ENCODE measurements around the gene ZNF479.
"Not testable (repeated sequence)": the region's sequence is repeated elsewhere in the genome, so short reads cannot be mapped to it uniquely, and the experiment has no call there.

Gene ZNF479
- total RNA-seq = 0 reads per million in 9 experiments

DNA sequence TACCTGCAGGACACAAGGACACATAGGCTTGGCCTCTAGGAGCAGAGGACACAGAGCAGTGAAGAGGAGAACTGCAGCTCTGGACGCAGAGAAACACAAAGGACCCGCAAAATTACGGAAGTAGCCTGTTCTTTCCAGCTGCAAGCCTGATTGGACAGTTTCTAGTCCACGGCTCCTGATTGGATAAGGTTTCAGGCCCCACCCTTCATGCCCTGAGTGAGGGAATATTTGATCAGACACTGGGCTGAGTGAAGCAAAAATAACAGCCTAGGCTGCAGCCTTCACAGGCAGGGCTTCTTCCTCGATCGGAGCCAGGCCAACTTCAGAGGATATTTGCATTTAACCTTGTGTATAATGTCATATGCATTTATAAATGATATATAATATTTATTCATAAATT, at the start of gene ZNF479:
ZNF479 (minus strand) TSS at position 101 of the 400 bp plus-strand sequence. CDS start 112 bp downstream, outside the sequence.
- H3K4me1 Mint-ChIP-seq (ENCODE audit: low read depth in 2 of 2); H3K27ac Mint-ChIP-seq; H3K36me3 Mint-ChIP-seq (ENCODE audit: insufficient read depth); DNase-seq; ATAC-seq (replicated peaks); H3K4me3 Mint-ChIP-seq; H3K27me3 Mint-ChIP-seq; H3K9me3 Mint-ChIP-seq: not testable (repeated sequence)

DNA sequence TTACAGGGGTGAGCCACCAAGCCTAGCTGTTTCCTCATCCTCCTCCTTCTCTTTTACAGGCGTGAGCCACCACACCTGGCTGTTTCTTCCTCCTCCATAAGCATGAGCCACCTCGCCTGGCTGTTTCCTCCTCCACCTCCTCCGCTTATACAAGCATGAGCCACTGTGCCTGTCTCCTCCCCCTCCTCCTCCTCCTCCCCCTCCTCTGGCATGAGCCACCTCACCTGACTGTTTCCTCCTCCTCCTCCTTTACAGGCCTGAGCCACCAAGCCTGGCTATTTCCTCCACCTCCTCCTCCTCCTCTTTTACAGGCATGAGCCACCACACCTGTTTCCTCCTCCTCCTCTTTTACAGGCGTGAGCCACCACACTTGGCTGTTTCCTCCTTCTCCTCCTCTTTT, 49.8 kb upstream of the ZNF479 start:
- H3K4me1 Mint-ChIP-seq (ENCODE audit: low read depth in 2 of 2) = no peaks in the 10 kb centered on the region
- peaks cover 15% of the 10 kb centered on the region in 2 donors for H3K9me3 Mint-ChIP-seq
- DNase-seq = no peak
- H3K4me3 Mint-ChIP-seq = no peak overlapping the region
- ATAC-seq (replicated peaks) = no peak
- no peaks in the 10 kb centered on the region for H3K27me3 Mint-ChIP-seq
- H3K36me3 Mint-ChIP-seq (ENCODE audit: insufficient read depth) = no peaks in the 10 kb centered on the region
- H3K27ac Mint-ChIP-seq = no peak overlapping the region

DNA sequence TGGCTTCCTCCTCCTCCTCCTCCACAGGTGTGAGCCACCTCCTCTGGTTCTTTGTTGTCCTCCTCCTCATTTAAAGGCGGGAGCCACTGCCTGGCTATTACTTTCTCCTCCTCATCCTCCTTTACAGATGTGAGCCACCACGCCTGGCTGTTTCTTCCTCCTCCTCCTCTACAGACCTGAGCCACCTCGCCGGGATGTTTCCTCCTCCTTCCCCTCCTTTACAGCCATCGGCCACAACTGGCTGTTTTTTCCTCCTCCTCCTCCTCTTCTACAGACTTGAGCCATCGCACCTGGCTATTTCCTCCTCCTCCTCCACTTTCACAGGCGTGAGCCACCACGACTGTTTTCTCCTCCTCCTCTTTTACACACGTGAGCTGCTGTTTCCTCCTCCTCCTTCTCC, 49.0 kb upstream of the ZNF479 start:
- ATAC-seq (replicated peaks) (no peak), DNase-seq (no peak)
- Mint-ChIP-seq H3K9me3 (peaks cover 12 to 15% of the 10 kb centered on the region in 2 donors), H3K27me3 (no peaks in the 10 kb centered on the region), H3K4me1 (ENCODE audit: low read depth in 2 of 2) (no peaks in the 10 kb centered on the region), H3K36me3 (ENCODE audit: insufficient read depth) (no peaks in the 10 kb centered on the region), H3K27ac (no peak overlapping the region), H3K4me3 (no peak overlapping the region)

DNA sequence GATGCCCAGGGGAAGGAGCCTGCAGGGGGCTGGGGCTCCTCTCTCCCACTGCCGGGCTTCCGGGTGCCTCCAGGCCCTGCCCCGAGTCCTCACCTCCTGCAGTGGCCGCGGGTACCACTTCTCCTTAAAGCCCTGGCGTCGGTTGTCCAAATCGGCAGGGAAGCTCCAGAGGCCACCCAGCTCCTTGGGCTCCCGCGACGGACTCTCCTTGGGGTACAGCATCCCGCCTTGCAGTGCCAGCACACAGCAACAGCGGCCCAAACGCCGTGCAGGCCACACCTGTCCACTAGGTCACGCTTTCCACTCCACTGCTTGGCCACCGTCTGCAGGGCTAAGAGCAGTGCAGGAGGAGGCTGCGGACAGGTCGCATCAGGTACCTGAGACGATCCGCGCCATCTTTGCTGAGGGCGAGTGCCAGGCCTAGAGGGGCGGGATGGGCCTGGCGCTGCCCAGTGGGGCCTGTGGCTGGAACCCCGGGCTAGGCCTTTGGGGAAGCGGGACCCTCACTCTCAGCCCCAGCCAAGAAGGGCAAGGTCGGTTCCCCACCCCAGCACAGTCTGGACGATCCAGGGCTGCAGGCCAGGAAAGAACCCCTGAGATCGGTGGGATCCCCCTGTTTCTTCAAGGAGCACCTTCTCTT, 47.7 kb upstream of the ZNF479 start:
- Mint-ChIP-seq H3K9me3 (peaks cover 12 to 15% of the 10 kb centered on the region in 2 donors), H3K27ac (no peak overlapping the region), H3K27me3 (no peaks in the 10 kb centered on the region), H3K4me3 (no peak overlapping the region), H3K4me1 (ENCODE audit: low read depth in 2 of 2) (no peaks in the 10 kb centered on the region), H3K36me3 (ENCODE audit: insufficient read depth) (no peaks in the 10 kb centered on the region)
- DNase-seq (no peak), ATAC-seq (replicated peaks) (no peak)

DNA sequence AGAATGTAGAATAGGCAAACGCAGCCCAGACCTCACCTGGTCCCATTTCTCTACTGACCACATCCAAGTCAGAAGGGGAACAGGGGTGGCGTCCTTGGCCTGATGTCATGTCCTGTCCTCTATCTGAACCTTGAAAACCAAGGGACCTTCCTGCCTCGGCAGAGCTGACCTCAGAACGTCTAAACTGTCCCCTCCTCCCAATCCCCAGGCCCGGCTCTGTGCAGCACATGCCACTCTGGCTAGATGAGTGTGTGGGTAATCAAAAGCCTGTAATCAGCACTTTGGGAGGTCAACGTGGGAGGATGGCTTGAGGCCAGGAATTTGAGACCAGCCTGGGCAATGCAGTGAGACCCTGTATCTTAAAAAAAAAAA, 46.5 kb upstream of the ZNF479 start:
- H3K27ac Mint-ChIP-seq = no peak overlapping the region
- peaks cover 12 to 15% of the 10 kb centered on the region in 2 donors for H3K9me3 Mint-ChIP-seq

DNA sequence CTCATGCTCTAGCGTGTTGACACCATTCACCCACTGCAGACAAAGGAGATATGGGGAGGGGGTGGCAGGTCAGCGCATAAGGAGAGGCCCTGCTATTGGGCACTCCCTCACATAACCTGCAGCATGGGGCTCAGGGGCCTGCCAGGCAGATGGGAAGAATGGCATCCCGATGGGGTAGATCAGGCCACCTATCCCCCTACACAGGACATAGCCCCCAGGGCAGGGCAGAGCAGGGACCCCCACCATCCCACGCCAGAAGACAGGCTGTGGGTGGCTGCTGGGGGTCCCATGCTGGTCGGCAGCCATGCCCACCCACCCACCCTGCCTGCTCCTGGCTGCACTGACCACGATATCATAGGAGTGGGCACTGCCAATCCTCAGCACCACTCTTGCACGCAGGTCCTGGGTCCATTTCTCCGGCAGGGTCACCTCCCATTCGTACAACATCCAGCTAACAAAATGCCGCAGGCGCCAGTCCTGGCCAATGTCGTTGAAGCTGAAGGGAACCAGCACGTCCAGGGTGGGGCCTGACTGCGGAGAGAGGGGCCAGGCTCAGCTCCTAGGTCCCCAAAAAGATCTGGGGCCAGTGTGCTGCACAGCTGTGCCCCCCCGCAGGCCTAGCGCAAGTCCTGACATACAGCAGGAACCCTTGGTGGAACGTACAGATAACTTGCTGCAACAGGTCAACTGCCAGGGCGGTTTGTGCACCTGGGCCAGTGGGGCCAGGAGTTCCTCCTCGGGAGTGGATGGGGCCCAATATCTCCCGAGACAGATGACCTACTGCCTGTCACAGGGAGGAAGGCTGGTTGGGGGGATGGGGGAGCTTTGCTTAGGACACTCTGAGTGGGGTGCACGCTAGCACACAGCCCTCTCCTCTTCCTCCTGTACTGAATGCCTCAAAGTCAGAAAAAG, 45.9 kb upstream of the ZNF479 start:
- no peak for ATAC-seq (replicated peaks)
- H3K27ac Mint-ChIP-seq = no peak overlapping the region
- no peak overlapping the region for H3K4me3 Mint-ChIP-seq
- DNase-seq = no peak
- H3K9me3 Mint-ChIP-seq = peaks cover 12 to 15% of the 10 kb centered on the region in 2 donors
- no peaks in the 10 kb centered on the region for H3K27me3 Mint-ChIP-seq
- H3K4me1 Mint-ChIP-seq (ENCODE audit: low read depth in 2 of 2) = no peaks in the 10 kb centered on the region
- no peaks in the 10 kb centered on the region for H3K36me3 Mint-ChIP-seq (ENCODE audit: insufficient read depth)

More for the DNA sequence above, 46.5 kb upstream of the ZNF479 start:
- no peak for DNase-seq
- no peak overlapping the region for H3K4me3 Mint-ChIP-seq
- no peaks in the 10 kb centered on the region for H3K27me3 Mint-ChIP-seq
- no peaks in the 10 kb centered on the region for H3K4me1 Mint-ChIP-seq (ENCODE audit: low read depth in 2 of 2)
- ATAC-seq (replicated peaks) = no peak
- no peaks in the 10 kb centered on the region for H3K36me3 Mint-ChIP-seq (ENCODE audit: insufficient read depth)

DNA sequence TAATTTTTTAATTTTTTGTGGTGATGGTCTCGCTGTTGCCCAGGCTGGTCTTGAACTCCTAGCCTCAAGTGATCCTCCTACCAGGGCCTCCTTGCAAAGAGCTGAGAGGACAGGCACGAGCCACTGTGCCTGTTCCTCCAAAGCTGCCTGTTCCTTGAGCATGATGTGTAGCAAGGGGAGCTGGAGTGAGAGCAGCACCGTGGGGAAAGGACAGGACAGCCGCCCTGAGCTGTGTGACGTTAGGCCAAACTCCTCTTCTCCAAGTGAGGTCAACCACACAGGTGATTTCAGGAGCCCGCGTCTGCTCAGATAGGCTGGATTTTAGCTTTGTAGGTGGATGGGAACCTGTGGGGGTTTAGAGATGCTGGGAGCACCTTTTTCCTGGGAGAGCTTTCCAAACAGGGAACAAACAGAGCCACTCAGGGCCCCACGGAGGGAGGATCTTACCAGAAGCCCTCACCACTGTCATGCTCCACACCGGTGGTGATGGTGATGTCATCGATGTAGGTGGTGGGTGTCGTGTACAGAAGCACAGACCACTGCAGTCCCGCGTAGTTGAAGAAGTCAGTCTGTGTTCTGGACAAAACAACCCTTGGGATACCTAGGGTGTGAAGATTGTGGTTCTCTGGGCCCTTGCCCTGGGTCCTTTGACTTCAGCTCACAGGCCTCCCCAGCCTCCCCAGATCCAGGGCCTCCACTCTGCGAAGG, 44.8 kb upstream of the ZNF479 start:
- DNase-seq (no peak), ATAC-seq (replicated peaks) (no peak)
- no peaks in the 10 kb centered on the region for H3K36me3 Mint-ChIP-seq (ENCODE audit: insufficient read depth)
- H3K9me3 Mint-ChIP-seq = peaks cover 12 to 13% of the 10 kb centered on the region in 2 donors
- no peak overlapping the region for H3K27ac Mint-ChIP-seq
- H3K27me3 Mint-ChIP-seq = no peaks in the 10 kb centered on the region
- H3K4me1 Mint-ChIP-seq (ENCODE audit: low read depth in 2 of 2) = no peaks in the 10 kb centered on the region
- no peak overlapping the region for H3K4me3 Mint-ChIP-seq

DNA sequence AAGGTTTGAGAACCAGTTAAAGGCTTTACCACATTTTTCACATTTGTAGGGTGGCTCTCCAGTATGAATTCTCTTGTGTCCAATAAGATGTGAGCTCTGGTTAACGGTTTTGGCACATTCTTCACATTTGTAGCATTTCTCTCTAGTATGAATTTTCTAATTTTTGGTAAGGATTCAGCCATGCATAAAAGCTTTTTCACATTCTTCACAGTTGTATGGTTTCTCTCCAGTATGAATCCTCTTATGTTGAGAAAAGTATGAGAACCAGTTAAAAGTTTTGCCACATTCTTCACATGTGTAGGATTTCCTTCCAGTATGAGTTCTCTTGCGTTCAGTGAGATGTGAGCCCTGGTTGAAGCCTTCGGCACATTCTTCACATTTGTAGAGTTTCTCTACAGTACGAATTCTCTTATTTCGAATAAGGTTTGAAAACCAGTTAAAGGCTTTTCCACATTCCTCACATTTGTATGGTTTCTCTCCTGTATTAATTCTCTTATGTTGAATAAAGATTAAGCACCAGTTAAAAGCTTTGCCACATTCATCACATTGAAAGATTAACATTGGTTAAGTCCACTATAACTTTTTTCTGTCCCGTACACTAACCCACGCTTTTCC, 33.2 kb upstream of the ZNF479 start:
- no peak overlapping the region for H3K27ac Mint-ChIP-seq
- no peaks in the 10 kb centered on the region for H3K27me3 Mint-ChIP-seq
- ATAC-seq (replicated peaks) (no peak), DNase-seq (no peak)
- H3K4me1 Mint-ChIP-seq (ENCODE audit: low read depth in 2 of 2) = no peaks in the 10 kb centered on the region
- no peak overlapping the region for H3K4me3 Mint-ChIP-seq
- H3K36me3 Mint-ChIP-seq (ENCODE audit: insufficient read depth) = no peaks in the 10 kb centered on the region
- H3K9me3 Mint-ChIP-seq = peaks cover 8 to 9% of the 10 kb centered on the region in 2 donors

DNA sequence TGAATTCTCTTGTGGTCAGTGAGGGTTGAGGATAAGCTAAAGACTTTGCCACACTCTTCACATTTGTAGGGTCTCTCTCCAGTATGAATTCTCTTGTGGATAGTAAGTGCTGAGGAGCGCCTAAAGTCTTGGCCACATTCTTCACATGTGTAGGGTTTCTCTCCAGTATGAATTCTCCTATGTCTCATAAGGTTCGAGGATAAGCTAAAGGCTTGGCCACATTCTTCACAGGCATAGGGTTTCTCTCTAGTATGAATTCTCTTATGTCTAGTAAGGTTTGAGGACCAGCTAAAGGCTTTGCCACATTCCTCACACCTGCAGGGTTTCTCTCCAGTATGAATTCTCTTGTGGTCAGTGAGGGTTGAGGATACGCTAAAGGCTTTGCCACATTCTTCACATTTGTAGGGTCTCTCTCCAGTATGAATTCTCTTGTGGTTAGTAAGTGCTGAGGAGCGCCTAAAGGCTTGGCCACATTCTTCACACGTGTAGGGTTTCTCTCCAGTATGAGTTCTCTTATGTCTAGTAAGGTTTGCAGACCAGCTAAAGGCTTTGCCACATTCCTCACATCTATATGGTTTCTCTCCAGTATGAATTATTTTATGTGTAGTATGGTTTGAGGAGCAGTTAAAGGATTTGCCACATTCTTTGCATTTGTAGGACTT, 12.0 kb downstream of the ZNF479 start:
- not testable (repeated sequence) for H3K4me1 Mint-ChIP-seq (ENCODE audit: low read depth in 2 of 2); DNase-seq; H3K9me3 Mint-ChIP-seq; H3K27me3 Mint-ChIP-seq; H3K36me3 Mint-ChIP-seq (ENCODE audit: insufficient read depth); H3K27ac Mint-ChIP-seq; ATAC-seq (replicated peaks); H3K4me3 Mint-ChIP-seq

All from effector memory CD8-positive, alpha-beta T cell (primary cell).